Stimulated activated CD8-positive, alpha-beta memory T cell treated with anti-CD3 and anti-CD28 coated beads, Interleukin-15, amount 100 ng/mL, for 48 hours (primary cell): ENCODE data around the gene HINFP.
"Not testable (repeated sequence)": the region's sequence is repeated elsewhere in the genome, so short reads cannot be mapped to it uniquely, and the experiment has no call there.

Experiments used
- DNase-seq, 2 donors: peaks; one replicate each; pipeline ENCODE4 v3.0.0-alpha.2; 2020; ENCODE audit warnings: low read depth in 2 of 2

Gene HINFP

GRCh38 chr11:119155733-119156492 lies 34.5 kb downstream of the HINFP start:
- DNase-seq, result no peak

- no peak for DNase-seq
These were observed 35.1 kb downstream of the HINFP start for GRCh38 chr11:119156496-119156895.

GRCh38 chr11:119157063-119157462 lies 35.7 kb downstream of the HINFP start:
- no peak for DNase-seq

GRCh38 chr11:119158467-119158866 lies 37.1 kb downstream of the HINFP start:
- no peak for DNase-seq

- no peak for DNase-seq
These were observed 38.8 kb downstream of the HINFP start for GRCh38 chr11:119160151-119160550.

- DNase-seq, result no peak
These were observed 40.5 kb downstream of the HINFP start for GRCh38 chr11:119161871-119162270.

- DNase-seq, result no peak
These were observed 45.1 kb downstream of the HINFP start for GRCh38 chr11:119166368-119167076.

GRCh38 chr11:119167077-119167458 lies 45.7 kb downstream of the HINFP start:
- DNase-seq, result not testable (repeated sequence)

GRCh38 chr11:119167933-119168332 lies 46.6 kb downstream of the HINFP start:
- no peak for DNase-seq

GRCh38 chr11:119168471-119169281 lies 47.3 kb downstream of the HINFP start, which contains the start of gene NLRX1:
Gene NLRX1 (plus strand): TSS chr11:119168725. CDS start chr11:119171404, 2,679 bp downstream.
- peak; percentile 74 to 76 for DNase-seq

GRCh38 chr11:119169282-119169719 lies 47.9 kb downstream of the HINFP start:
- DNase-seq, result peak; percentile 28

- no peak for DNase-seq
These were observed 51.1 kb downstream of the HINFP start for GRCh38 chr11:119172513-119172912.

- DNase-seq, result no peak
These were observed 52.1 kb downstream of the HINFP start for GRCh38 chr11:119173453-119173852.

- DNase-seq, result no peak
These were observed 54.2 kb downstream of the HINFP start for GRCh38 chr11:119175493-119176077.

- no peak for DNase-seq
These were observed 56.8 kb downstream of the HINFP start for GRCh38 chr11:119178166-119178680.

- DNase-seq, result no peak
These were observed 58.0 kb downstream of the HINFP start for GRCh38 chr11:119179342-119179741.

- no peak for DNase-seq
These were observed 58.6 kb downstream of the HINFP start for GRCh38 chr11:119179983-119180382.

- DNase-seq, result no peak
These were observed 59.6 kb downstream of the HINFP start for GRCh38 chr11:119180729-119181676.

GRCh38 chr11:119181677-119182412 lies 60.5 kb downstream of the HINFP start:
- no peak for DNase-seq

GRCh38 chr11:119184399-119184798 lies 63.0 kb downstream of the HINFP start:
- DNase-seq, result not testable (repeated sequence)
